SU-DHL-6 (cell line): ENCODE measurements around the gene MED27.

Experiments
- H2AFZ ChIP-seq: fragments of 200-600 bp; sonication (generic); 2 replicates; pipeline ENCODE4 v1.6.1; 2014; ENCODE audit warnings: low read depth, mild to moderate bottlenecking, moderate library complexity, mixed read lengths, antibody characterized with exemption, low read length; ENCODE audit not compliant: severe bottlenecking
- H3F3A ChIP-seq: fragments of 200-600 bp; shearing (Covaris generic); 2 replicates; pipeline ENCODE4 v1.6.0; 2016; ENCODE audit warnings: antibody characterized with exemption, mild to moderate bottlenecking; ENCODE audit not compliant: insufficient read depth
- H3K27ac ChIP-seq: fragments of 200-600 bp; sonication (generic); 2 replicates; pipeline ENCODE4 v1.5.1; 2016; ENCODE audit warnings: low read depth, mild to moderate bottlenecking, low read length, moderate library complexity, mixed read lengths
- H3K27me3 ChIP-seq: fragments of 200-600 bp; sonication (generic), shearing (Covaris generic); 2 replicates; pipeline ENCODE4 v1.6.0; 2014; ENCODE audit warnings: mild to moderate bottlenecking, low read length
- H3K36me3 ChIP-seq: fragments of 200-600 bp; sonication (generic); 2 replicates; pipeline ENCODE4 v1.6.1; 2014; ENCODE audit warnings: mild to moderate bottlenecking, low read length, mixed read lengths
- H3K4me2 ChIP-seq: fragments of 300-600, 200-600 bp; shearing (Covaris generic), sonication (generic); 2 replicates; pipeline ENCODE4 v1.6.0; 2014; ENCODE audit warnings: low read length, low read depth, mild to moderate bottlenecking; ENCODE audit not compliant: poor library complexity, severe bottlenecking
- H3K4me3 ChIP-seq: fragments of 200-600 bp; sonication (generic); 2 replicates; pipeline ENCODE4 v1.5.1; 2014; ENCODE audit warnings: antibody characterized with exemption, low read length, mild to moderate bottlenecking, mixed read lengths; ENCODE audit not compliant: insufficient read depth, poor library complexity, severe bottlenecking
- H3K79me2 ChIP-seq: fragments of 200-600 bp; sonication (generic); 2 replicates; pipeline ENCODE4 v1.6.1; 2014; ENCODE audit warnings: mild to moderate bottlenecking, low read length, moderate library complexity; ENCODE audit not compliant: insufficient read depth
- H3K9ac ChIP-seq: fragments of 200-600 bp; sonication (generic); 2 replicates; pipeline ENCODE4 v1.7.0; 2014; ENCODE audit warnings: mild to moderate bottlenecking, low read length
- H3K9me2 ChIP-seq: fragments of 200-600 bp; sonication (generic); replicated peaks from 2 replicates; pipeline ENCODE4 v1.6.1; 2014; ENCODE audit warnings: low read length; ENCODE audit not compliant: insufficient read depth
- H3K9me3 ChIP-seq: fragments of 200-600 bp; sonication (generic); 2 replicates; pipeline ENCODE4 v1.6.1; 2014; ENCODE audit warnings: low read length, mixed read lengths; ENCODE audit not compliant: insufficient read depth
- H4K20me1 ChIP-seq: fragments of 200-600 bp; sonication (generic); 2 replicates; pipeline ENCODE4 v1.6.1; 2014; ENCODE audit warnings: low read depth, mild to moderate bottlenecking, antibody characterized with exemption, low read length, moderate library complexity, mixed read lengths
- CTCF ChIP-seq: fragments of 200-600 bp; sonication (generic); IDR thresholded peaks from one replicate; pipeline ENCODE4 v1.5.1; 2017; ENCODE audit warnings: antibody characterized with exemption, mild to moderate bottlenecking, low read length, moderate library complexity; ENCODE audit not compliant: insufficient read depth, poor library complexity, severe bottlenecking
- EZH2phosphoT487 ChIP-seq: fragments of 200-600 bp; sonication (generic), shearing (Covaris generic); conservative IDR thresholded peaks from 2 replicates; pipeline ENCODE4 v1.6.1; 2018; ENCODE audit warnings: mild to moderate bottlenecking, antibody characterized with exemption, low read length, moderate library complexity, mixed read lengths

Gene MED27

GRCh38 chr9:131874447-131874846 is 205.2 kb downstream of the MED27 start:
- Histone ChIP-seq H2AFZ (no peak overlapping the region), H3K9ac (no peak overlapping the region), H3K27ac (no peak overlapping the region), H3K36me3 (no peaks in the 10 kb centered on the region), H3K4me2 (no peak overlapping the region), H3K9me2 (no peaks in the 10 kb centered on the region), H4K20me1 (no peaks in the 10 kb centered on the region), H3K27me3 (no peaks in the 10 kb centered on the region), H3K9me3 (no peaks in the 10 kb centered on the region), H3F3A (no peaks in the 10 kb centered on the region), H3K4me3 (no peak overlapping the region), H3K79me2 (no peaks in the 10 kb centered on the region)
- TF ChIP-seq EZH2phosphoT487 (no peak), CTCF (no peak)

GRCh38 chr9:131873891-131874440 is 205.7 kb downstream of the MED27 start:
- no peaks in the 10 kb centered on the region for H3F3A ChIP-seq

GRCh38 chr9:131873335-131873734 is 206.3 kb downstream of the MED27 start:
- Histone ChIP-seq H3K4me3 (no peak overlapping the region), H3K27me3 (no peaks in the 10 kb centered on the region), H3K9me3 (no peaks in the 10 kb centered on the region), H3K79me2 (no peaks in the 10 kb centered on the region), H3K27ac (no peak overlapping the region), H3K4me2 (no peak overlapping the region), H3K9me2 (no peaks in the 10 kb centered on the region), H3F3A (no peaks in the 10 kb centered on the region), H2AFZ (no peak overlapping the region), H3K9ac (no peak overlapping the region), H4K20me1 (no peaks in the 10 kb centered on the region), H3K36me3 (no peaks in the 10 kb centered on the region)
- TF ChIP-seq CTCF (no peak), EZH2phosphoT487 (no peak)

More at GRCh38 chr9:131873891-131874440, 205.7 kb downstream of the MED27 start:
- no peaks in the 10 kb centered on the region for H3K27me3 ChIP-seq
- no peaks in the 10 kb centered on the region for H3K9me3 ChIP-seq
- H2AFZ ChIP-seq: no peak overlapping the region
- H3K9ac ChIP-seq: no peak overlapping the region
- H3K4me2 ChIP-seq: no peak overlapping the region
- no peaks in the 10 kb centered on the region for H3K36me3 ChIP-seq
- no peaks in the 10 kb centered on the region for H3K79me2 ChIP-seq
- no peaks in the 10 kb centered on the region for H3K9me2 ChIP-seq
- H4K20me1 ChIP-seq: no peaks in the 10 kb centered on the region
- H3K4me3 ChIP-seq: no peak overlapping the region
- TF ChIP-seq EZH2phosphoT487 (no peak), CTCF (no peak)
- H3K27ac ChIP-seq: no peak overlapping the region
